HEK293T (cell line): Measurements from ENCODE around the gene SYNE2.
"Not testable (repeated sequence)": the region's sequence is repeated elsewhere in the genome, so short reads cannot be mapped to it uniquely, and the experiment has no call there.

Experiments used
- CTCF ChIA-PET: fragments of 350-600 bp; formaldehyde crosslinking; extraction: SDS; loops from one replicate; lab custom pipeline; 2021; ENCODE audit warnings: antibody characterized with exemption, inconsistent platforms; lab: Yijun Ruan, JAX
- POLR2A ChIA-PET: fragments of 350-600 bp; formaldehyde crosslinking; extraction: SDS; loops from one replicate; lab custom pipeline; 2020; ENCODE audit warnings: antibody characterized with exemption, inconsistent platforms; lab: Yijun Ruan, JAX
- DNase-seq: peaks from one replicate; pipeline ENCODE4 v3.0.0; 2012; ENCODE audit warnings: mixed read lengths; ENCODE audit errors: extremely low spot score
- ARNT ChIP-seq: fragments of 450-650 bp; IDR thresholded peaks from 2 replicates; pipeline ENCODE4 v1.6.1; 2017; ENCODE audit warnings: mild to moderate bottlenecking
- BHLHE40 ChIP-seq: fragments of 450-650 bp; IDR thresholded peaks from 2 replicates; pipeline ENCODE4 v1.6.1; 2016; ENCODE audit warnings: mild to moderate bottlenecking, moderate library complexity, borderline replicate concordance
- CTBP1 ChIP-seq: fragments of 450-650 bp; IDR thresholded peaks from 2 replicates; pipeline ENCODE4 v1.6.1; 2016; ENCODE audit warnings: borderline replicate concordance
- ELF4 ChIP-seq: fragments of 450-650 bp; IDR thresholded peaks from 2 replicates; pipeline ENCODE4 v1.6.1; 2017; ENCODE audit warnings: antibody characterized with exemption
- FOXA1 ChIP-seq: fragments of 450-650 bp; IDR thresholded peaks from 2 replicates; pipeline ENCODE4 v1.6.1; 2016; ENCODE audit warnings: mild to moderate bottlenecking
- FOXK2 ChIP-seq: fragments of 450-650 bp; IDR thresholded peaks from 2 replicates; pipeline ENCODE4 v1.6.1; 2016; ENCODE audit warnings: mild to moderate bottlenecking
- FOXM1 ChIP-seq: fragments of 450-650 bp; IDR thresholded peaks from 2 replicates; pipeline ENCODE4 v1.6.1; 2017; ENCODE audit warnings: mild to moderate bottlenecking, borderline replicate concordance
- HDGF ChIP-seq: fragments of 450-650 bp; IDR thresholded peaks from 2 replicates; pipeline ENCODE4 v1.6.1; 2017; ENCODE audit warnings: antibody characterized with exemption, borderline replicate concordance
- L3MBTL2 ChIP-seq: fragments of 450-650 bp; conservative IDR thresholded peaks from 2 replicates; pipeline ENCODE4 v1.6.1; 2016; ENCODE audit warnings: mild to moderate bottlenecking
- LEF1 ChIP-seq: fragments of 450-650 bp; IDR thresholded peaks from 2 replicates; pipeline ENCODE4 v1.6.1; 2017; ENCODE audit warnings: mild to moderate bottlenecking, borderline replicate concordance
- NFRKB ChIP-seq: fragments of 450-650 bp; IDR thresholded peaks from 2 replicates; pipeline ENCODE4 v1.6.1; 2016; ENCODE audit warnings: mild to moderate bottlenecking, moderate library complexity
- SP1 ChIP-seq: fragments of 450-650 bp; IDR thresholded peaks from 2 replicates; pipeline ENCODE4 v1.6.1; 2017
- SUZ12 ChIP-seq: fragments of 450-650 bp; IDR thresholded peaks from 2 replicates; pipeline ENCODE4 v1.6.1; 2016; ENCODE audit warnings: mild to moderate bottlenecking
- TARDBP ChIP-seq: fragments of 450-650 bp; IDR thresholded peaks from 2 replicates; pipeline ENCODE4 v1.6.1; 2016
- ZNF384 ChIP-seq: fragments of 450-650 bp; IDR thresholded peaks from 2 replicates; pipeline ENCODE4 v1.6.1; 2016
- TF ChIP-seq, protein P1 (sequence below): fragments of 450-650 bp; IDR thresholded peaks from 2 replicates; pipeline ENCODE4 v1.6.1; 2016

The SYNE2 gene

DNA sequence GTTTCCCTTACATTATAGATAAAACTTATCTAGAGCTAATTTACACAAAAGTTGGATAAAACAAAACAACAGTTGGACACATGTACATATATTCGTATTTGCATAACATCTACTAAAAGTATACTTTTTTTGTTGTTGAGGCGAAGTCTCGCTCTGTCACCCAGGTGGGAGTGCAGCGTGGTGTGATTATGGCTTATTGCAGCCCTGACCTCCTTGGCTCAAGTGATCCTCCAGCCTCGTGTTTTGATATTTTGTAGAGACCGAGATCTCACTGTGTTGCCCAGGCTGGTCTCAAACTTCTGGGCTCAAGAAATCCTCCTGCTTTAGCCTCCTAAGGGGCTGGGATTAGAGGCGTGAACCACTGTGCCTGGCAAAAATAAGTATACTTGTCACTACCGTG lies 9.4 kb downstream of the SYNE2 start:
- TF ChIP-seq L3MBTL2 (no peak), ARNT (no peak), LEF1 (no peak), CTBP1 (no peak), TARDBP (no peak), SP1 (no peak), ZNF384 (no peak), FOXM1 (no peak), HDGF (no peak), SUZ12 (no peak), FOXK2 (no peak), FOXA1 (no peak)
- TF ChIP-seq, protein P1, sequence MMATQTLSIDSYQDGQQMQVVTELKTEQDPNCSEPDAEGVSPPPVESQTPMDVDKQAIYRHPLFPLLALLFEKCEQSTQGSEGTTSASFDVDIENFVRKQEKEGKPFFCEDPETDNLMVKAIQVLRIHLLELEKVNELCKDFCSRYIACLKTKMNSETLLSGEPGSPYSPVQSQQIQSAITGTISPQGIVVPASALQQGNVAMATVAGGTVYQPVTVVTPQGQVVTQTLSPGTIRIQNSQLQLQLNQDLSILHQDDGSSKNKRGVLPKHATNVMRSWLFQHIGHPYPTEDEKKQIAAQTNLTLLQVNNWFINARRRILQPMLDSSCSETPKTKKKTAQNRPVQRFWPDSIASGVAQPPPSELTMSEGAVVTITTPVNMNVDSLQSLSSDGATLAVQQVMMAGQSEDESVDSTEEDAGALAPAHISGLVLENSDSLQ = no peak
- POLR2A ChIA-PET = no interaction called here
- no peak for DNase-seq
- CTCF ChIA-PET = no interaction called here

GRCh38 chr14:63863004-63863403 lies 10.2 kb downstream of the SYNE2 start:
- TF ChIP-seq ARNT = no peak
- CTCF ChIA-PET = interaction anchor here (0.7 kb wide), 1 partner anchor 20 kb away, joined by 3 read pairs; no protein-coding TSS in a partner anchor
- POLR2A ChIA-PET = interaction anchor here (1.5 kb wide), 1 partner anchor 9 kb away, joined by 8 read pairs; no protein-coding TSS in a partner anchor
- no peak for DNase-seq

GRCh38 chr14:63864775-63865174 lies 12.0 kb downstream of the SYNE2 start:
- POLR2A ChIA-PET, DNase-seq, CTCF ChIA-PET: not testable (repeated sequence)

DNA sequence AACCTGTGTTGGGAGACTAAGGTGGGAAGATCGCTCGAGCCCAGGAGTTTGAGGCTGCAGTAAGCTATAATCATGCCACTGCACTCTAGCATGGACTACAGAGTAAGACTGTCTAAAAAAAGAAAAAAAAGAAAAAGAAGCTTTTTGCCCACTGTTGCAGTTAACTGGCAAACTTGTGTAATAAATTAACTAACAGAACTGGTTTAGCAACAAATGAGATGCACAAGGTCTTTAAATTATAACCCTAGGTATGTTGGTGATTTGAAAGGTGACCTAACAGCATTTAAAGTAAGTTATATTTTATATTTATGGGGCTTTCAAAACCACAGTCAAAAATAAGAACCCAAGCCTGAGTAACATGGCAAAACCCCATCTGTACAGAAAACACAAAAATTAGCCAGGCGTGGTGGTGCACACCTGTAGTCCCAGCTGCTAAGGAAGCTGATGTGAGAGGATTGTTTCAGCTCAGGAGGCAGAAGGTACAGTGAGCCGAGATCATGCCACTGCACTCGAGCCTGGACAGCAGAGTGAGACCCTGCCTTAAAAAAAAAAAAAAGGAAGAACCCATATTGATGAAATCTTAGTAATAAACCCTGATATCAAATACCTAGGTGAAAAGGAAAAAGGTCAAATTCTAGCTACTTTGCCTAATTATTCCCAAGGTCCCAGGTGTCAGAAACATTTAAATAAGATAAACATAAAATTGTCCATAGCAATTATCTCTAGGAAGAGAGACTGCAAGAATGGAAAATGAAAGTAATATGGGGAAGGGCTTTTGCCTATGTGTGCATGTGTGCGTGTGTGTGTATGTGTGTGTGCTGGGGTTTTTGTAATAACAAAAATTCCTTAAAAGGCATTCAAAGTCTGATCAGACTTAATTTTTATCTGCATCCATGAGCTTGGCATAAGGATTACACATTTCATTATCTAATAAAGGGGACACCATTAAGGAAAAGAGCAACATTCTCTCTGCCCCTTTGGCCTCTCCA lies 15.4 kb downstream of the SYNE2 start:
- ChIA-PET CTCF (interaction anchor here (0.6 kb wide), 2 partner anchors 8 to 138 kb away, joined by 3 read pairs; no protein-coding TSS in a partner anchor), POLR2A (no interaction called here)
- TF ChIP-seq ZNF384 (peak; percentile 38; the same call in 1 of the 2 replicates), L3MBTL2 (no peak)
- DNase-seq = no peak

DNA sequence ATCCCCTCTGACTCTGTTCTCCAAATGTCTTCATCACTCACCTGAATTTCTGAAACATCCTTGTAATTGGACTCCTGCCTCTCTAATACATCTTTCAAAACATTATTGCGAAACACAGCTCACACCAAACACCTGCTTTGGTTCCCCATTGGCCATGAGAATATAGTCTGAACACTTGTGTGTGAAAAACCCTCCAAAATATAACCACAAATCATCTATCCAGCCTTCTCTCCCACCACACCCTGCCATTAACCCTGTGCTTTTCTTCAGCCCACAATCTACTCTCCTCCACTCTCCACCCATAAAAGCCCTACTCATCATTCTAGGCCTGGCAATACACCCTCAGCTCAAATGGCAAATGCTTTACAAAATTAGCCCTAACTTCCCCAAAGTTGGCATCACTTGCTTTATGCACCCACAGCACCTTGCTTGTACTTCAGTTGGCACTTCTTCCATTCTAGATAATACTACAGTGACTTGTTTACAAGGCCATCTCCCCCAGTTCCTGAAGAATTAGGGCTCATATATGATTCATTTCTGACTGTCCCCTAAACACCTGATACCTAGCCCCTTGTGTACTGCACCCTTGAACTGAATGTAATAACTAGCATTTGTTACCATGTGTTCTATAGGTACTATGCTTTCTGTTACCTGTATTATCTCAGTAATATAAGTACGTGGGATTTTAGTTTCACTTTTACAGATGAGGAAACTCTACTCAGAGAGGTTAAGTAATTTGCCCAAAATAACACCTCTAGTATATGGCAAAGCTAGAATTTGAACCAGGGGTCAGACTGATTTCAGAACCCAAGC lies 17.3 kb downstream of the SYNE2 start:
- DNase-seq, POLR2A ChIA-PET: not testable (repeated sequence)
- CTCF ChIA-PET = interaction anchor here (0.6 kb wide), 1 partner anchor 71 kb away, joined by 5 read pairs; no protein-coding TSS in a partner anchor

- CTCF ChIA-PET, DNase-seq, POLR2A ChIA-PET: not testable (repeated sequence)
These were observed 17.9 kb downstream of the SYNE2 start for GRCh38 chr14:63870753-63871037.

GRCh38 chr14:63874223-63874622 lies 21.4 kb downstream of the SYNE2 start:
- DNase-seq = no peak
- TF ChIP-seq FOXA1 = no peak
- no peak for TF ChIP-seq FOXK2
- TF ChIP-seq TARDBP = no peak
- TF ChIP-seq HDGF = no peak
- POLR2A ChIA-PET = no interaction called here
- CTCF ChIA-PET = no interaction called here

DNA sequence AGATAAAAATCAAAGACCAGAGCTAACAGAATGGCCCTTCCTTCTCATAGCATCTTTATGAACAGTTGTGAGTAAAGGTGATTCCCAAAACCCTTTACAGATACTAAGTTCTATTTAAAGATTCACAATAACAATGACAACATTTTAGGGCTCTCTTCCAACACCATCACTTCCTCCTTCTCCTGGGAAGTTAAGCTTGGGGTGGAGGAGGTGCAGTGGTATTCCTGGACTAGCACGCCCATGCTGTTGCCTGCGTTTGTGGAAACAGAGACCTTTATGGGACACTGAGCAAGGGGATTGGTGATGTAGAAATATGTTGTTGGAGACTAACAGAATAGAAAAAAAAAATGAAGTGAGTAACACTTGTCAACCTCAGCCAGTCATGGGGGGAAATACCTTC lies 22.5 kb downstream of the SYNE2 start:
- TF ChIP-seq TARDBP (no peak), FOXK2 (no peak), L3MBTL2 (no peak), FOXM1 (no peak), CTBP1 (no peak), SUZ12 (no peak), ELF4 (no peak), HDGF (no peak), ARNT (no peak), NFRKB (no peak), LEF1 (no peak), FOXA1 (no peak), ZNF384 (no peak), BHLHE40 (no peak), SP1 (no peak)
- TF ChIP-seq, protein P1 = no peak
- POLR2A ChIA-PET = no interaction called here
- no peak for DNase-seq
- CTCF ChIA-PET = no interaction called here
